ENCODE data around the gene TNFSF13. TPM values are rescaled to one million over a fixed set of nuclear protein-coding genes. Genes with fewer than 3 reads are reported as not detected.

The TNFSF13 gene
- total RNA-seq, 3 donors from 2014 or later (not counting 1 experiment from before 2014, with no cell fraction given): 2.7 to 11.1 (median 2.7) TPM

- Histone ChIP-seq H3K36me3 (ENCODE audit: control insufficient read depth, insufficient read depth, low read length) (peaks cover 16% of the 10 kb centered on the region), H3K4me3 (ENCODE audit: low read length) (no peak overlapping the region), H3K27ac (ENCODE audit: low read length) (no peak overlapping the region), H3K4me1 (ENCODE audit: control insufficient read depth, insufficient read depth, low read length) (peaks cover 35% of the 10 kb centered on the region), H3K27me3 (ENCODE audit: control insufficient read depth, insufficient read depth, low read length) (no peaks in the 10 kb centered on the region), H3K9me3 (ENCODE audit: control insufficient read depth, insufficient read depth, low read length) (no peaks in the 10 kb centered on the region)
- no peaks in the 10 kb centered on the region for H3K9me3 Mint-ChIP-seq
- DNase-seq: no peak
- intact Hi-C loops (cut with micrococcal nuclease): no loop called here
- peaks cover 16 to 28% of the 10 kb centered on the region in 2 donors for H3K4me1 Mint-ChIP-seq
- H3K36me3 Mint-ChIP-seq: no peaks in the 10 kb centered on the region
- 96% methylated on average over 9 of the region's 9 CpGs for WGBS (ENCODE audit: insufficient coverage)
- ATAC-seq: no peak
- peak overlapping the region in 1 of 2 donors; percentile 29 for H3K27ac Mint-ChIP-seq
- TF ChIP-seq, protein P1, sequence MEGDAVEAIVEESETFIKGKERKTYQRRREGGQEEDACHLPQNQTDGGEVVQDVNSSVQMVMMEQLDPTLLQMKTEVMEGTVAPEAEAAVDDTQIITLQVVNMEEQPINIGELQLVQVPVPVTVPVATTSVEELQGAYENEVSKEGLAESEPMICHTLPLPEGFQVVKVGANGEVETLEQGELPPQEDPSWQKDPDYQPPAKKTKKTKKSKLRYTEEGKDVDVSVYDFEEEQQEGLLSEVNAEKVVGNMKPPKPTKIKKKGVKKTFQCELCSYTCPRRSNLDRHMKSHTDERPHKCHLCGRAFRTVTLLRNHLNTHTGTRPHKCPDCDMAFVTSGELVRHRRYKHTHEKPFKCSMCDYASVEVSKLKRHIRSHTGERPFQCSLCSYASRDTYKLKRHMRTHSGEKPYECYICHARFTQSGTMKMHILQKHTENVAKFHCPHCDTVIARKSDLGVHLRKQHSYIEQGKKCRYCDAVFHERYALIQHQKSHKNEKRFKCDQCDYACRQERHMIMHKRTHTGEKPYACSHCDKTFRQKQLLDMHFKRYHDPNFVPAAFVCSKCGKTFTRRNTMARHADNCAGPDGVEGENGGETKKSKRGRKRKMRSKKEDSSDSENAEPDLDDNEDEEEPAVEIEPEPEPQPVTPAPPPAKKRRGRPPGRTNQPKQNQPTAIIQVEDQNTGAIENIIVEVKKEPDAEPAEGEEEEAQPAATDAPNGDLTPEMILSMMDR (IDR thresholded peaks at IDR 0.05): no peak
- H3K4me3 Mint-ChIP-seq: peak overlapping the region; percentile 40
- H3K27me3 Mint-ChIP-seq (ENCODE audit: low read depth in 2 of 2): no peaks in the 10 kb centered on the region
These were observed 28.3 kb downstream of the TNFSF13 start for GRCh38 chr17:7586673-7587419.

- TF ChIP-seq, protein P1 (IDR thresholded peaks at IDR 0.05): no peak
These were observed 29.0 kb downstream of the TNFSF13 start for GRCh38 chr17:7587420-7588151.

DNA sequence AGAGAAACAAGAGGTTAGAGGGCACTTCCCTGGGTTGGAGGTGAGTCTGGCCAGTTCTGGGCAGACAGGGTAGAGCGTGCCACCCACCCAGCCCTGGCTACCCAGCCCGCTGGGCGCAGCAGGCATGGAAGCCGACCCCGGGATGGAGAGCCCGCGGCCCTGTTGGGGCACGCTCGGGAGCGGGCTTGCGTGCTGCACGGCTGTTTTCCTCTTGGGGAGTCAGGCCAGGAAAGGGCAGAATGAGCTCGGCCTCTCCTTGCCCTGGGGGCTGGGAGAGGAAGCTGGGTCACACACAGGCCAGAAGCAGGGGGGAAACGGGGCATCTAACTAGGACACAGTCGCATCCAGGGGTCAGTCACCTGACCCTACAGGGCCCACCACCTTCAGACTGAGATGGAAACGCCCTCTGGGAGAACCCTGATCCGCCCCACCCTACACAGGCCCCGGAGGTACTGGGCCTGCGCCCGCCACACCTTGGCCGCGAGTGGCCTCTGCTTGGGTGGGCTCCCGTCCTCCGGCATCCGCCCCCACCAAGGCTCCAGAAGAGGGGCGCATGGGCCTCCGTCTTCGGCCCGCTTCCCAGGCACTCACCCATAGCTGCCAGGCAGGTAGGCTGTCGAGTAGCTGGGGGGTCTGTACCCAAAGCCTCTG is 30.1 kb downstream of the TNFSF13 start:
- ATAC-seq: no peak
- H3K4me3 ChIP-seq (ENCODE audit: low read length): no peak overlapping the region
- H3K27ac Mint-ChIP-seq: no peak overlapping the region

More at GRCh38 chr17:7587420-7588151, 29.0 kb downstream of the TNFSF13 start:
- intact Hi-C loops (cut with micrococcal nuclease): loop anchor here (2.0 kb wide), 1 partner anchor 73 kb away; no protein-coding TSS in a partner anchor
- no peaks in the 10 kb centered on the region for H3K27me3 Mint-ChIP-seq (ENCODE audit: low read depth in 2 of 2)
- H3K4me1 ChIP-seq (ENCODE audit: control insufficient read depth, insufficient read depth, low read length): peaks cover 28% of the 10 kb centered on the region
- peak overlapping the region in 1 of 2 donors; percentile 29 for H3K27ac Mint-ChIP-seq
- H3K9me3 Mint-ChIP-seq: no peaks in the 10 kb centered on the region
- peak overlapping the region; percentile 40 for H3K4me3 Mint-ChIP-seq
- ATAC-seq: no peak
- no peak overlapping the region for H3K4me3 ChIP-seq (ENCODE audit: low read length)
- peaks cover 23% of the 10 kb centered on the region for H3K36me3 ChIP-seq (ENCODE audit: control insufficient read depth, insufficient read depth, low read length)
- H3K36me3 Mint-ChIP-seq: no peaks in the 10 kb centered on the region
- no peaks in the 10 kb centered on the region for H3K27me3 ChIP-seq (ENCODE audit: control insufficient read depth, insufficient read depth, low read length)
- no peaks in the 10 kb centered on the region for H3K9me3 ChIP-seq (ENCODE audit: control insufficient read depth, insufficient read depth, low read length)
- no peak overlapping the region for H3K27ac ChIP-seq (ENCODE audit: low read length)
- peaks cover 12 to 21% of the 10 kb centered on the region in 2 donors for H3K4me1 Mint-ChIP-seq
- WGBS (ENCODE audit: insufficient coverage): 83% methylated on average over 12 of the region's 12 CpGs
- no peak for DNase-seq

More for the DNA sequence above, 30.1 kb downstream of the TNFSF13 start:
- Mint-ChIP-seq H3K27me3 (ENCODE audit: low read depth in 2 of 2) (no peaks in the 10 kb centered on the region), H3K4me3 (no peak overlapping the region), H3K36me3 (no peaks in the 10 kb centered on the region), H3K9me3 (no peaks in the 10 kb centered on the region), H3K4me1 (peaks cover 8 to 15% of the 10 kb centered on the region in 2 donors)
- Histone ChIP-seq H3K4me1 (ENCODE audit: control insufficient read depth, insufficient read depth, low read length) (peaks cover 19% of the 10 kb centered on the region), H3K27me3 (ENCODE audit: control insufficient read depth, insufficient read depth, low read length) (no peaks in the 10 kb centered on the region), H3K36me3 (ENCODE audit: control insufficient read depth, insufficient read depth, low read length) (peaks cover 34% of the 10 kb centered on the region), H3K27ac (ENCODE audit: low read length) (no peak overlapping the region), H3K9me3 (ENCODE audit: control insufficient read depth, insufficient read depth, low read length) (no peaks in the 10 kb centered on the region)
- intact Hi-C loops (cut with micrococcal nuclease): loop anchor here (1.0 to 2.0 kb wide), 2 partner anchors 74 to 308 kb away; no protein-coding TSS in a partner anchor
- WGBS (ENCODE audit: insufficient coverage): 94% methylated on average over 30 of the region's 30 CpGs
- TF ChIP-seq, protein P1 (IDR thresholded peaks at IDR 0.05): no peak
- DNase-seq: no peak

Measured in natural killer cell (primary cell).